NK-92 (cell line): ENCODE results near the gene C17orf114.

Experiments
- DNase-seq: peaks from one replicate; lab custom pipeline; 2025; ENCODE audit not compliant: unreplicated experiment; lab: John Stamatoyannopoulos, UW

Gene C17orf114

DNA sequence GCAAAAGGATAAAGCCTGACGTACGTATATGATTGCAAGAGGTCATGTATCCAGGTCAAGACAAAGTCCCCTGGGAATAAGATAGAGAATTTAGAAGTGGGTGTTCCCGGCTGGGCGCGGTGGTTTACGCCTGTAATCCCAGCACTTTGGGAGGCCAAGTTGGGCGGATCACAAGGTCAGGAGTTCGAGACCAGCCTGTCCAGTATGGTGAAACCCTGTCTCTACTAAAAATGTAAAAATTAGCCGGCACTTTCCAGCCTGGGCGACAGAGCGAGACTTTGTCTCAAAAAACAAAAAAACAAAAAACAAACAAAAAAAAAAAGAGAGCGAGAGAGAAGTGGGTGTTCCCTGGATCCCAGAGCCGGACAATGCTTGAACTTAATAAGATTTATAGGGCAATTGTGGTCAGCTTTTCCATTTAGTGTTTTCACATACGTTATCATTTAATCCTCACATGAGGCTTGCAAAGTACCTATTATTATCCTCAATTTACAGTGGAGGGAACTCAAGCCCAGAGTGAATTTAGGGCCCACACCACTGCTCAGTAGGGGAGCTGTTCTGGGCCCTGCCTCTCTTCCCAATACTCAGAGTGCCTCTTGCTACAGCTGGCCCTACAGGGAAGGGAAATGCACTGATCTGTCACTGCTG is 13.8 kb downstream of the C17orf114 start:
- DNase-seq = no peak

DNA sequence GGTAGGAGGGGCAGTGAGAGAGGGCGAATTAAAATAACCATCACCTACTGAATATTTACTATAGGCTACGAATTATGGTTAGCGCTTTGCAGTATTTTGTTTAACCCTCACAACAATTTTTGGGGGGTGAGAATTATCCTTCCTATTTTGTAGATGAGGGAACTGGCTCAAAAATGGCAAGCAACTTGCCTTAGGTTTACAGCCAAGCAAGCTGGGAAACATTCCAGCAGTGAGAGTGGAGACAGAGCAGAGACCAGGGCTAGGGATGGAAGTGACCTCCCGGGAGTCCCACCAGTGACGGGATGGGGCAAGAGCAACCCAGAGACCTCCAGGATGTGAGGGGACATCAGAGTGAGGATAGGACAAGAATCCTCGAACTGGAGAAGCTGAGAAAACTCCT is 15.6 kb downstream of the C17orf114 start:
- no peak for DNase-seq

DNA sequence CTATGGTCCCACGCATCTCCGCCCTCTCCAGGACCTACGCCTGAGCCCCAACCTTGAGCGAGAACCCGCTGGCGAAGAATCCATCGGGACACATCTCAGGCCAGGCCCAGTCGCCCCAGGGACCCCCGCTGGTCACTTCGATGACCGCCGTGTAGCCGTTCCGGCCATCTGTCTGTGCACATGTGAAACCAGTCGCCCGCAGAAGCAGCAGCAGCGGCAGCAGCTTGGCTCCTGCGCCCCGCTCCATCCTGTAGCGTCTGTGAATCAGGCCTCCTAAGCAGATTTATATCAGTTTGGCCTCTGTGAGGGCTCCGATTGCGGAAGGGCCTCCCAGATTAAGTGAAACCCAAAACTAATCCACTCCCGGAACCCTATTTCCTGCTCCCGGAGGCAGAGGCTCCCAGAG is 16.0 kb downstream of the C17orf114 start, which contains the start of gene VMO1:
VMO1 (minus strand) TSS at position 259 of the 406 bp plus-strand sequence; CDS start at position 247, 12 bp downstream.
- no peak for DNase-seq

- no peak for DNase-seq
Measured at GRCh38 chr17:4785311-4786105, 16.6 kb downstream of the C17orf114 start.

- no peak for DNase-seq
Measured at GRCh38 chr17:4782652-4783051, 19.5 kb downstream of the C17orf114 start.

GRCh38 chr17:4780325-4780955 is 21.7 kb downstream of the C17orf114 start:
- no peak for DNase-seq

DNA sequence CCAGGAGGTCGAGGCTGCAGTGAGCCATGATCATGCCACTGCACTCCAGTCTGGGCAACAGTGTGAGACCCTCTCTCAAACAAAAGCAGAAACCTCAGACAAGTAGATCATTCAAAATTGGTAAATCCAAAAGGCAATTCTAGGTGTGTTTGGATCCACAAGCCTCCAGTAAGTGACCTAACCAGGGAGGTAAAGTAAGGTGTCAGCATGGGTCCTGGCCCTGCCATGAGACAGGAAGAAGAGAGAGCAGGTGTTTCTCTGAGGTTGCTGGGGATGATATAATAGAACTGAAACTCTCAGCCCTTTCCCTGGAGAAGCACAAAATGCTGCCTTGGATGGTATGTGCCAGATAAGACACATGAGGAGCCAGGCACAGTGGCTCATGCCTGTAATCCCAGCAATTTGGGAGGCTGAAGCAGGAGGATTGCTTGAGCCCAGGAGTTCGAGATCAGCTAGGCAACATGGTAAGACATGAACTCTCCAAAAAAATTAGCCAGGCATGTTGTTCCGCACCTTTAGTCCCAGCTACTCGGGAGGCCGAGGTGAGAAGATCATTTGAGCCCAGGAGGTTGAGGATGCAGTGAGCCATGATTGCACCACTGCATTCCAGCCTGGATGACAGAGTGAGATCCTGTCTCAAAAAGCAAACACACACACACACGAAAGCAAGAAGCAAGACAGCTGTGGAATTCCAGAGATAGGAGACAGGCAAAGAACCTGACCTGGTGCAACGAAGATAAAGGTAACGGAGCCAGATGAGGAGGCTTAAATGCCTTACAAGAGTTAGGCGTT is 24.0 kb downstream of the C17orf114 start:
- DNase-seq = no peak

GRCh38 chr17:4772235-4772613 is 29.9 kb downstream of the C17orf114 start:
- no peak for DNase-seq

DNA sequence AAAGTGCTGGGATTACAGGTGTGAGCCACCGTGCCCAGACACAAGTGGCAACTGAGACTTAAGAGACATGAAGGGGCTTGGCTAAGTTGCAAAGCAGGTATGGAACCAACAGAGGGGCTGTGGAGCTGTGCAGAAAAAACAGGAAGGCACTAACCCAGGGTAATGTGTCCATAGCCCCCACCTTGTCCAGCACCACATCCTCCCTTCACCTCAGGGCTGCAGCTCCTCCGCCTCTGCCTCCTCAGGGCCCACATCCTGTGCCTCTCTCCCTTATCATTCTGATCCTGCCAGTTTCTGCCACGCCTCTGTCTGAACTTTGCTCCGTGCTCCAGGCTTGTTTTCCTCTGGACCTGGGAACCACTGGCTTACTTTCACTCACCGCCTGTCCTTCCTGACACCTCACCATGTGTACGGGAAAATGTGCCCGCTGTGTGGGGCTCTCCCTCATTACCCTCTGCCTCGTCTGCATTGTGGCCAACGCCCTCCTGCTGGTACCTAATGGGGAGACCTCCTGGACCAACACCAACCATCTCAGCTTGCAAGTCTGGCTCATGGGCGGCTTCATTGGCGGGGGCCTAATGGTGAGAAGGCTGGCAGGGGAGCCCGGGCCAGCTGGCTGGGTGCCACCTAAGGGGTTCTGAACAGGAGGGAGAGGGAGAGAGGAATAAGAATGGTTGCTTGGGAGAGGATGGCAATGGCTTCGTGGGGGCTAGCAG is 30.5 kb downstream of the C17orf114 start, which contains the start of gene TM4SF5:
TM4SF5 (plus strand) TSS at position 368 of the 716 bp plus-strand sequence; CDS start at position 405, 37 bp downstream.
- no peak for DNase-seq

- DNase-seq = no peak
Measured at GRCh38 chr17:4769628-4770027, 32.5 kb downstream of the C17orf114 start.

GRCh38 chr17:4768298-4768697 is 33.8 kb downstream of the C17orf114 start:
- no peak for DNase-seq

DNA sequence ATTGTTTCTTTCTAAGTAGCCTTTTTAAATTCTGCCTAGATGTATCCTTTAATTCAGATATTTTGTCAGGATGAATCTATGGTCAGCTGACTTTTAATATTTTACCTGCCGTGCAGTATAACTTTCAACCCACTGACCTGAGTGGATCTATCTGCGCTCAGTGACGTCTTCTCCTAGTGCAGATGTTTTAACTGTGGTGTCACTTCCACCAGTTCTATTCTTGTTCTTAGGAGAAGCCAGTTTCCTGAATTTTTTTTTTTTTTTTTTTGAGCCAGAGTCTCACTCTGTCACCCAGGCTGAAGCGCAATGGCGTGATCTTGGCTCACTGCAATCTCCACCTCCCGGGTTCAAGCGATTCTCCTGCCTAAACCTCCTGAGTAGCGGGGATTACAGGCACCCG is 35.4 kb downstream of the C17orf114 start:
- no peak for DNase-seq

GRCh38 chr17:4766201-4766600 is 35.9 kb downstream of the C17orf114 start:
- DNase-seq = no peak

DNA sequence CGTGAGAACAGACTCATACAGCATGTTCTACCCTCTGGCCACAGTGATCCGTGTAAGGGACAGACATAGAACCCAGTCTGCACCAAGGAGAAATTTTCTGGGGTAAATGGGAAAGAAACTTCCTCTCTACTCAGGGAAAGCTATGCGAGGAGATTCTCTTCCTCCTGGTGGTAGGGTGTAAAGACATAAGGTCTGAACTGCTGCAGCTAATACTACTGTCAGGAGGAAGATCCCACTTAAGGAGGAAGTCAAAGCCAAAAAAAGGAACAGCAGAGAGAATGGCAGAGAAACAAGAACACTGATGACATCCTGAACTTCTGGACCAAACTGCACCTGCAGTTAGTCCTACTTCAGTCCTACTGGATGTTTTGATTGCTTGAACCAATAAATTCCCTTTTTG is 37.5 kb downstream of the C17orf114 start:
- DNase-seq = no peak

DNA sequence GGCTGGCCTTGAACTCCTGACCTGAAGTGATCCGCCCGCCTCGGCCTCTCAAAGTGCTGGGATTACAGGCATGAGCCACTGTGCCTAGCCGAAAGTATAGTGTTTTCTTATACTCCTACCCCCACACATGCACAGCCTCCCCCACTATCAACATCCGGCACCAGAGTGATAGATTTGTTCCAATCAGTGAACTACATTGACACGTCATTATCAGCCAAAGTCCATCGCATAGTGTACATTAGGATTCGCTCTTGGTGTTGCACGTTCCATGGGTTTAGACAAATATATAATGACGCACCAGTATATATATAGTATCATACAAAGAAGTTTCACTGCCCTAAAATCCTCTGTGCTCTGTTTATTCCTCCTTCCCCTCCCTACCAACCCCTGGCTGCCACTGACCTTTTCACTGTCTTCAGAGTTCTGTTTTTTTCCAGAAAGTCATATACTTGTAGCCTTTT is 42.3 kb downstream of the C17orf114 start:
- no peak for DNase-seq

GRCh38 chr17:4753392-4753791 is 48.7 kb downstream of the C17orf114 start:
- no peak for DNase-seq

DNA sequence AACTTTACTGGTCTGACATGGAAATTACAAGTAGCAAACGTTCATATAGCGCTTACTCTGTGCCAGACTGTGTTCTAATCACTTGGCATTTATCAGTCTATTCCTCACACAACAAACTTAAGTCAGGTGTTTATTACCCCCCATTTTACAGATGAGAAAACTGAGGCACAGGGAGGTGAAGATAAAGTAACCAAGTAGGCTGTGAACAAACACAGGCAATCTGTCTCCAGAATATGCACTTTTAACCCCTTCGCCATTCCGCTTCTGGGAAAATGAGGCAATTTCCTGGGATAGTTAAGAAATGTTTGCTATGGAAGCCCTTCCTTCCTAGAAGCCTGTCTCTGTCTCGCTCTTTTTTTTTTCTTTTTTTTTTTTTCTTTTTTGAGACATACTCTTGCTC is 50.2 kb downstream of the C17orf114 start:
- DNase-seq = no peak
